LNCAP (cell line): ENCODE measurements around the gene ADAD2.

Experiments used
- CTCF ChIP-seq: fragments of 450-650 bp; IDR thresholded peaks from 2 replicates; pipeline ENCODE4 v1.5.1; 2017; ENCODE audit warnings: mild to moderate bottlenecking

ADAD2 gene

DNA sequence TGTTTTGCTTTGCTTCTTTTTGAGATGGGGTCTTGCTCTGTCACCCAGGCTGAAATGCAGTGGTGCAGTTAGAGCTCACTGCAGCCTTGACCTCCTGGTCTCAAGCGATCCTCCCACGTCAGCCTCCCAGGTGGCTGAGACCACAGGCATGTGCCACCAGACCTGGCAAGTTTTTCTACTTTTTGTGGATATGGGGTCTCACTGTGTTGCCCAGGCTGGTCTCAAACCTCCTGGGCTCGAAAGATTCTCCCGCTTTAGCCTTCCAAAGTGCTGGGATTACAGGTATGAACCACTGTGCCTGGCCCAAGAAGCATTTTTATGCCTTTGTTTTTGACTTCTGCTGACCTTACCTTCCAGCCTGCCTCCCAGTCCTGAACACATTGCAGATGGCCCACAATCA is 35.7 kb upstream of the ADAD2 start:
- no peak for TF ChIP-seq CTCF

DNA sequence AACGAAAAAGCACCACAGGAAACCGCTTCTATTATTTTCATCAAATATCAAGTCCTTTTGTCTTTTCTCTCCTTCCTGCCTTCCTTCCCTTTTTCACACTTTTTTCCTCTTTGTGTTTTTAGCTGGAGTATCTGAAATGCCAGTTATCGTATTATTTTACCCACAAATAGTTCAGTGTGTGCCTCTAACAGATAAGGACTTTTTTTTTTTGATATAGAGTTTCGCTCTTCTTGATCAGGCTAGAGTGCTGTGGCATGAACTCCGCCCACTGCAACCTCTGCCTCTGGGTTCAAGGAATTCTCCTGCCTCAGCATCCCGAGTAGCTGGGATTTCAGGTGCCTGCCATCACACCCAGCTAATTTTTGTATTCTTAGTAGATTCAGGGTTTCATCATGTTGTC is 35.2 kb upstream of the ADAD2 start:
- no peak for TF ChIP-seq CTCF

GRCh38 chr16:84156342-84156784 is 34.6 kb upstream of the ADAD2 start:
- no peak for TF ChIP-seq CTCF

- TF ChIP-seq CTCF, result no peak
Observed at GRCh38 chr16:84159007-84159406, 31.9 kb upstream of the ADAD2 start.

- no peak for TF ChIP-seq CTCF
Observed at GRCh38 chr16:84159800-84160199, 31.2 kb upstream of the ADAD2 start.

DNA sequence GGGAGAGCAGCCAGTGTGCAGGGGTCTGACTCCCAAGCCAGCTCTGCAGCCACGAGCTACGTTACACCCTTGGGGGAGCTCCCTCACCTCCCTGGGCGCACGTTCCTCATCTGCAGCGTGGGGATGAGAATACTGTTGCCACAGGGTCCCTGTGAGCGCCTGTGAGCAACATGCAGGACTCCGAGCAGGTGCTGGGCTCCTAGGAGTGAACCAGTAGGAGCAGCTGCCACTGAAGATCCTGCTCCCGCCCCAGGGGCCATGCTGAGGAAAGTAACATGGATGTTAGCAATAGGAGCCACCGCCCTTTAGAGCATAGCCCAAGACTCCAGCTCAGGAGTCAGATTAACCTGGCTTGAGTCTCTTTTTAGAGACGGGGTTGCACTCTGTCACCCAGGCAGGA is 29.9 kb upstream of the ADAD2 start:
- no peak for TF ChIP-seq CTCF

- no peak for TF ChIP-seq CTCF
Observed at GRCh38 chr16:84161801-84162200, 29.2 kb upstream of the ADAD2 start.

DNA sequence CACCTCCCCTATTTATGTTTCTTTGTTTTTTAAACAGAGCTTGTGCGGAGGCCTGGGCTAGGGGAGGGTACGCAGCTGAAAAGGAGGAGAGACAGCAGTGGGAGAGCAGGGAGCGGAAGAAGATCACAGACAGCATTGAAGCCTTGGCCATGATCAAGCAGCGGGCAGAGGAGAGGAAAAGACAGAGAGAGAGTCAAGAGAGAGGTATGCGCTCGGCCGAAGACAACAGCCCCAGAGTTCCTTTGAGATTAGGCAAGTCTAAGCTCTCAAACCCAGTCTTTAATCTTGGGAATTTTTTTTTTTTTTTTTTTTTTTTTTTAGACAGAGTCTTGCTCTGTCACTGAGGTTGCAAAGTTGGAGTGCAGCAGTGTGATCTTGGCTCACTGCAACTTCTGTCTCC is 25.2 kb upstream of the ADAD2 start:
- no peak for TF ChIP-seq CTCF
